ENCODE measurements around the gene MUC4. TPM values are rescaled to one million over a fixed set of nuclear protein-coding genes. Genes with fewer than 3 reads are reported as not detected.

Gene MUC4
- total and polyA plus RNA-seq, 7 experiments from 2014 or later, result 0.07 to 0.48 TPM; not detected in 5

GRCh38 chr3:195760345-195761122 is 51.2 kb downstream of the MUC4 start:
- H3K36me3 ChIP-seq (ENCODE audit: control insufficient read depth in 2 of 3, insufficient read depth in 3 of 3, low read length in 3 of 3), result no peaks in the 10 kb centered on the region
- no peaks in the 10 kb centered on the region for H3K36me3 Mint-ChIP-seq
- no peak overlapping the region for H3K27ac Mint-ChIP-seq
- peak overlapping the region in 2 of 10 donors; percentile 4 to 65 for H3K4me3 Mint-ChIP-seq
- intact Hi-C loops (cut with micrococcal nuclease), result no loop called here
- POLR2A ChIA-PET, result no interaction called here
- H3K9me3 ChIP-seq (ENCODE audit: control insufficient read depth in 2 of 3, low read length in 3 of 3), result no peaks in the 10 kb centered on the region
- peaks cover 0 to 2% (median 0%) of the 10 kb centered on the region in 11 donors for H3K9me3 Mint-ChIP-seq
- no peak overlapping the region for H3K27ac ChIP-seq (ENCODE audit: low read depth, low read length)
- no peak for DNase-seq
- no peak for ATAC-seq
- H3K4me1 Mint-ChIP-seq, result peaks cover 0 to 19% (median 10%) of the 10 kb centered on the region in 7 donors
- H3K27me3 Mint-ChIP-seq, result peaks cover 25 to 54% (median 37%) of the 10 kb centered on the region in 5 donors
- H3K4me3 ChIP-seq (ENCODE audit: low read length), result no peak overlapping the region
- no peaks in the 10 kb centered on the region for H3K27me3 ChIP-seq (ENCODE audit: control insufficient read depth in 2 of 2, insufficient read depth in 2 of 2, low read length in 2 of 2)
- peaks cover 0 to 7% of the 10 kb centered on the region in 2 donors for H3K4me1 ChIP-seq (ENCODE audit: control insufficient read depth in 2 of 2, insufficient read depth in 2 of 2, low read length in 2 of 2)
- CTCF ChIA-PET, result no interaction called here

- Histone ChIP-seq H3K27ac (ENCODE audit: low read depth, low read length) (no peak overlapping the region), H3K27me3 (ENCODE audit: control insufficient read depth in 2 of 2, insufficient read depth in 2 of 2, low read length in 2 of 2) (no peaks in the 10 kb centered on the region), H3K4me1 (ENCODE audit: control insufficient read depth in 2 of 2, insufficient read depth in 2 of 2, low read length in 2 of 2) (peaks cover 0 to 7% of the 10 kb centered on the region in 2 donors), H3K36me3 (ENCODE audit: control insufficient read depth in 2 of 3, insufficient read depth in 3 of 3, low read length in 3 of 3) (no peaks in the 10 kb centered on the region), H3K9me3 (ENCODE audit: control insufficient read depth in 2 of 3, low read length in 3 of 3) (no peaks in the 10 kb centered on the region), H3K4me3 (ENCODE audit: low read length) (no peak overlapping the region)
- ATAC-seq (no peak), DNase-seq (no peak)
- H3K4me3 Mint-ChIP-seq, result no peak overlapping the region
- POLR2A ChIA-PET, result no interaction called here
- peaks cover 16 to 44% (median 27%) of the 10 kb centered on the region in 5 donors for H3K27me3 Mint-ChIP-seq
- H3K27ac Mint-ChIP-seq, result no peak overlapping the region
- H3K36me3 Mint-ChIP-seq, result no peaks in the 10 kb centered on the region
- peaks cover 0 to 2% (median 0%) of the 10 kb centered on the region in 11 donors for H3K9me3 Mint-ChIP-seq
- intact Hi-C loops (cut with micrococcal nuclease), result no loop called here
- peaks cover 0 to 23% (median 13%) of the 10 kb centered on the region in 7 donors for H3K4me1 Mint-ChIP-seq
- CTCF ChIA-PET, result interaction anchor here (0.7 kb wide), 1 partner anchor 237 kb away, joined by 4 read pairs; no protein-coding TSS in a partner anchor
These were observed 52.9 kb downstream of the MUC4 start for GRCh38 chr3:195758721-195759353.

GRCh38 chr3:195757827-195758226 is 53.9 kb downstream of the MUC4 start:
- DNase-seq (no peak), ATAC-seq (no peak)
- H3K4me3 Mint-ChIP-seq, result no peak overlapping the region
- no peak overlapping the region for H3K27ac Mint-ChIP-seq
- Histone ChIP-seq H3K27me3 (ENCODE audit: control insufficient read depth in 2 of 2, insufficient read depth in 2 of 2, low read length in 2 of 2) (no peaks in the 10 kb centered on the region), H3K36me3 (ENCODE audit: control insufficient read depth in 2 of 3, insufficient read depth in 3 of 3, low read length in 3 of 3) (no peaks in the 10 kb centered on the region), H3K4me1 (ENCODE audit: control insufficient read depth in 2 of 2, insufficient read depth in 2 of 2, low read length in 2 of 2) (peaks cover 0 to 7% of the 10 kb centered on the region in 2 donors), H3K27ac (ENCODE audit: low read depth, low read length) (no peak overlapping the region), H3K9me3 (ENCODE audit: control insufficient read depth in 2 of 3, low read length in 3 of 3) (no peaks in the 10 kb centered on the region), H3K4me3 (ENCODE audit: low read length) (no peak overlapping the region)
- CTCF ChIA-PET, result interaction anchor here (0.7 kb wide), 1 partner anchor 236 kb away, joined by 4 read pairs; no protein-coding TSS in a partner anchor
- peaks cover 0 to 2% (median 0%) of the 10 kb centered on the region in 11 donors for H3K9me3 Mint-ChIP-seq
- peaks cover 0 to 31% (median 13%) of the 10 kb centered on the region in 7 donors for H3K4me1 Mint-ChIP-seq
- POLR2A ChIA-PET, result no interaction called here
- H3K27me3 Mint-ChIP-seq, result peaks cover 15 to 38% (median 27%) of the 10 kb centered on the region in 5 donors
- intact Hi-C loops (cut with micrococcal nuclease), result no loop called here
- H3K36me3 Mint-ChIP-seq, result no peaks in the 10 kb centered on the region

GRCh38 chr3:195757438-195757770 is 54.3 kb downstream of the MUC4 start:
- Mint-ChIP-seq H3K27ac (no peak overlapping the region), H3K9me3 (peaks cover 0 to 2% (median 0%) of the 10 kb centered on the region in 11 donors), H3K36me3 (no peaks in the 10 kb centered on the region), H3K27me3 (peaks cover 15 to 38% (median 27%) of the 10 kb centered on the region in 5 donors), H3K4me3 (no peak overlapping the region), H3K4me1 (peaks cover 0 to 32% (median 13%) of the 10 kb centered on the region in 7 donors)
- Histone ChIP-seq H3K9me3 (ENCODE audit: control insufficient read depth in 2 of 3, low read length in 3 of 3) (no peaks in the 10 kb centered on the region), H3K27me3 (ENCODE audit: control insufficient read depth in 2 of 2, insufficient read depth in 2 of 2, low read length in 2 of 2) (no peaks in the 10 kb centered on the region), H3K4me1 (ENCODE audit: control insufficient read depth in 2 of 2, insufficient read depth in 2 of 2, low read length in 2 of 2) (peaks cover 0 to 7% of the 10 kb centered on the region in 2 donors), H3K4me3 (ENCODE audit: low read length) (no peak overlapping the region), H3K27ac (ENCODE audit: low read depth, low read length) (no peak overlapping the region), H3K36me3 (ENCODE audit: control insufficient read depth in 2 of 3, insufficient read depth in 3 of 3, low read length in 3 of 3) (no peaks in the 10 kb centered on the region)
- ChIA-PET CTCF (no interaction called here), POLR2A (no interaction called here)
- ATAC-seq, result no peak
- intact Hi-C loops (cut with micrococcal nuclease), result no loop called here
- no peak for DNase-seq

- peaks cover 15 to 32% (median 27%) of the 10 kb centered on the region in 5 donors for H3K27me3 Mint-ChIP-seq
- intact Hi-C loops (cut with micrococcal nuclease), result no loop called here
- Histone ChIP-seq H3K4me3 (ENCODE audit: low read length) (no peak overlapping the region), H3K27me3 (ENCODE audit: control insufficient read depth in 2 of 2, insufficient read depth in 2 of 2, low read length in 2 of 2) (no peaks in the 10 kb centered on the region), H3K27ac (ENCODE audit: low read depth, low read length) (no peak overlapping the region), H3K9me3 (ENCODE audit: control insufficient read depth in 2 of 3, low read length in 3 of 3) (no peaks in the 10 kb centered on the region), H3K36me3 (ENCODE audit: control insufficient read depth in 2 of 3, insufficient read depth in 3 of 3, low read length in 3 of 3) (no peaks in the 10 kb centered on the region), H3K4me1 (ENCODE audit: control insufficient read depth in 2 of 2, insufficient read depth in 2 of 2, low read length in 2 of 2) (peaks cover 0 to 7% of the 10 kb centered on the region in 2 donors)
- ChIA-PET POLR2A (no interaction called here), CTCF (no interaction called here)
- H3K36me3 Mint-ChIP-seq, result no peaks in the 10 kb centered on the region
- peak in 1 of 9 donors; percentile 48 for DNase-seq
- H3K4me3 Mint-ChIP-seq, result no peak overlapping the region
- ATAC-seq, result peak; percentile 82
- peaks cover 0 to 32% (median 13%) of the 10 kb centered on the region in 7 donors for H3K4me1 Mint-ChIP-seq
- peaks cover 0 to 2% (median 0%) of the 10 kb centered on the region in 11 donors for H3K9me3 Mint-ChIP-seq
- peak overlapping the region in 1 of 9 donors; percentile 42 for H3K27ac Mint-ChIP-seq
These were observed 55.7 kb downstream of the MUC4 start for GRCh38 chr3:195755791-195756676.

GRCh38 chr3:195755391-195755790 is 56.3 kb downstream of the MUC4 start:
- DNase-seq (no peak), ATAC-seq (no peak)
- Mint-ChIP-seq H3K4me3 (no peak overlapping the region), H3K36me3 (no peaks in the 10 kb centered on the region), H3K9me3 (peaks cover 0 to under 1% (median 0%) of the 10 kb centered on the region in 11 donors), H3K27ac (peak overlapping the region in 2 of 9 donors; percentile 20 to 54), H3K4me1 (peaks cover 0 to 32% (median 13%) of the 10 kb centered on the region in 7 donors), H3K27me3 (peaks cover 13 to 26% (median 20%) of the 10 kb centered on the region in 5 donors)
- H3K27ac ChIP-seq (ENCODE audit: low read depth, low read length), result no peak overlapping the region
- no peaks in the 10 kb centered on the region for H3K27me3 ChIP-seq (ENCODE audit: control insufficient read depth in 2 of 2, insufficient read depth in 2 of 2, low read length in 2 of 2)
- H3K36me3 ChIP-seq (ENCODE audit: control insufficient read depth in 2 of 3, insufficient read depth in 3 of 3, low read length in 3 of 3), result no peaks in the 10 kb centered on the region
- intact Hi-C loops (cut with micrococcal nuclease), result no loop called here
- H3K4me1 ChIP-seq (ENCODE audit: control insufficient read depth in 2 of 2, insufficient read depth in 2 of 2, low read length in 2 of 2), result peaks cover 0 to 7% of the 10 kb centered on the region in 2 donors
- no peaks in the 10 kb centered on the region for H3K9me3 ChIP-seq (ENCODE audit: control insufficient read depth in 2 of 3, low read length in 3 of 3)
- POLR2A ChIA-PET, result no interaction called here
- CTCF ChIA-PET, result no interaction called here
- no peak overlapping the region for H3K4me3 ChIP-seq (ENCODE audit: low read length)

All from naive thymus-derived CD4-positive, alpha-beta T cell (primary cell).